Choroid plexus epithelial cell (primary cell): ENCODE results near the gene C1orf21.

Source experiments
- DNase-seq: peaks from one replicate; pipeline ENCODE4 v3.0.0-alpha.2; 2010; ENCODE audit warnings: low read depth
- H3K4me3 ChIP-seq: 2 replicates; pipeline ENCODE4 v1.5.1; 2011; ENCODE audit warnings: low read depth, mild to moderate bottlenecking, control low read depth, low read length, moderate library complexity
- TF ChIP-seq, protein P1 (sequence below): conservative IDR thresholded peaks from 2 replicates; pipeline ENCODE4 v1.5.1; 2011; ENCODE audit warnings: low read depth, mild to moderate bottlenecking, control low read depth, inconsistent platforms, low read length, moderate library complexity

The C1orf21 gene

DNA sequence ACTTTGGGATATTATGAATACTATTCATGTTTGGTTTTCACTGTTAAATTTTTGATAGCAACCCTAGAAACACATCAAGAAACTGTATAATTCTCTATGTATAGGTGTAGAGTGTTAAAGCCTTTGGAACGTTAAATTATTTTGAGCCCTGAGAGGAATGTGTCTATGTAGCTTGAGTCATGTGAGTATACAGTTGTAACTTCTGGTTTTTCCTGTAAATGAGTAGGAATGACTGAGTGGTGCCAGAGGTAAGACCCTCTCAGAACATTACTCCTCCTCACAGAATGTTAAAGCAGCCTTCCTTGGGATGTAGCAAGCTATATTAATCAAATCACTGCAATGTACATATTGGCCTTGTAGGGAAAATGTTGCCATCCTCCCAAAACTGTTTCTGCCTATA lies 69.0 kb downstream of the C1orf21 start:
- no peak overlapping the region for H3K4me3 ChIP-seq
- TF ChIP-seq, protein P1, sequence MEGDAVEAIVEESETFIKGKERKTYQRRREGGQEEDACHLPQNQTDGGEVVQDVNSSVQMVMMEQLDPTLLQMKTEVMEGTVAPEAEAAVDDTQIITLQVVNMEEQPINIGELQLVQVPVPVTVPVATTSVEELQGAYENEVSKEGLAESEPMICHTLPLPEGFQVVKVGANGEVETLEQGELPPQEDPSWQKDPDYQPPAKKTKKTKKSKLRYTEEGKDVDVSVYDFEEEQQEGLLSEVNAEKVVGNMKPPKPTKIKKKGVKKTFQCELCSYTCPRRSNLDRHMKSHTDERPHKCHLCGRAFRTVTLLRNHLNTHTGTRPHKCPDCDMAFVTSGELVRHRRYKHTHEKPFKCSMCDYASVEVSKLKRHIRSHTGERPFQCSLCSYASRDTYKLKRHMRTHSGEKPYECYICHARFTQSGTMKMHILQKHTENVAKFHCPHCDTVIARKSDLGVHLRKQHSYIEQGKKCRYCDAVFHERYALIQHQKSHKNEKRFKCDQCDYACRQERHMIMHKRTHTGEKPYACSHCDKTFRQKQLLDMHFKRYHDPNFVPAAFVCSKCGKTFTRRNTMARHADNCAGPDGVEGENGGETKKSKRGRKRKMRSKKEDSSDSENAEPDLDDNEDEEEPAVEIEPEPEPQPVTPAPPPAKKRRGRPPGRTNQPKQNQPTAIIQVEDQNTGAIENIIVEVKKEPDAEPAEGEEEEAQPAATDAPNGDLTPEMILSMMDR: no peak
- no peak for DNase-seq

- TF ChIP-seq, protein P1: no peak
- DNase-seq: peak; percentile 2
- no peak overlapping the region for H3K4me3 ChIP-seq
Measured at GRCh38 chr1:184456189-184456588, 69.4 kb downstream of the C1orf21 start.

- H3K4me3 ChIP-seq: no peak overlapping the region
- peak; percentile 2 for DNase-seq
- TF ChIP-seq, protein P1: no peak
Measured at GRCh38 chr1:184457500-184457899, 70.7 kb downstream of the C1orf21 start.

GRCh38 chr1:184461321-184461720 lies 74.5 kb downstream of the C1orf21 start:
- DNase-seq: no peak

DNA sequence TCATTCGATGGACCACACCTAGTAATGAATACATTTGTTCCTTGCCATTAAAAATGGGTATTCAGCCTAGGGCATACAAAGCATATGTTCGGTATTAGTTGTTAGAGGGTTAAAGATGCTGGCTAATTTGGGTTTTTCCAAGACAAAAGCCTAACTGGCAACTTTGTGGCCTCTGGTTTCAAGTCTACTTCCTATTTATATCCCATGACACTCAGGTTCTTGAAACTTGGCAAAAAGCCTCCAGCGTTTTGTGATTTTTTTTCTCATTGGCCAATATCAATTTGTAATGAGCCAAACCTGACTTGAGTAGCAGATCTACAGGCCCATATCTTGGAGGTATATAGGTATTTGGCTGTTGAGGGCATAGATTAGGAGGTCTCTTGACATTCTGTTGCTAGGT lies 75.3 kb downstream of the C1orf21 start:
- no peak overlapping the region for H3K4me3 ChIP-seq
- TF ChIP-seq, protein P1: no peak
- no peak for DNase-seq

More at GRCh38 chr1:184461321-184461720, 74.5 kb downstream of the C1orf21 start:
- H3K4me3 ChIP-seq: no peak overlapping the region
- TF ChIP-seq, protein P1: no peak

GRCh38 chr1:184462990-184463389 lies 76.2 kb downstream of the C1orf21 start:
- no peak overlapping the region for H3K4me3 ChIP-seq
- TF ChIP-seq, protein P1: no peak
- DNase-seq: no peak

DNA sequence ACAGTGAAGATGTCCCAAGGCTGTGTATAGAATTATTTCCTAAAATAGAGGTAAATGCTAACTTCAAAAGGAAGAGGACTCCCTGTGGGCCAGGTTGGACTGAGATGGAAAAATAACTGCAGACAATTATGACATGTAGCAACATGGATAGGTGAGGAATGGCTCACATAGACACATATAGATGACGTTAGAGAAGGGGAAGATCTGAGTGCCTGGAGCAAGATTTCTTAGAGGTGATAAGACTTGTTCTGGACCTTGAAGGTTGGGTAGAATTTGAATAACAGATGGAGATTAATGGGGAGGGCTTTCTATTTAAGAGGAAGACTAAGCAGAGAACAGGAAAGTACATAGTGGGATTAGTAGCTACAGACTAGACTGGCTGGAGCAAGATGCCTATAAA lies 76.9 kb downstream of the C1orf21 start:
- DNase-seq: no peak
- TF ChIP-seq, protein P1: no peak
- no peak overlapping the region for H3K4me3 ChIP-seq
